ENCODE data around the gene SLC11A2.

DNA sequence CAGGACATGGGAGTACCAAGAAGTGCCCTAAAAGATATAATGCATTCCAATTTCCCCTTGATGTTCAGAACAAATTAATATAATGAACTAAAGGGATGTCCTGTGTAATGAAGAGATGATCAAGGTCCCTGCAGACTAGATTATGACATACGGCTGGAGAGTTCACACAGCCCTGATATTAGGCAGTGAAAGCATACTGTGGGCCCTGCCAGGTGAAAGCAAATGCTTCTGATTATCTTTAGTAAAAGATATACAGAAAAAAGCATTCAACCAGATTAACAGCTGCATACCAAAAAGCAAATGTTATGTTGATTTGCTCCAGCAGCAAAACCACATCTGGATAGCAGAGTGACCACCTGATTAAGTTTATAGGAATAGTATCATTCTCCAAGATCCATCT, 61.8 kb downstream of the SLC11A2 start:
- TF ChIP-seq, protein P1, sequence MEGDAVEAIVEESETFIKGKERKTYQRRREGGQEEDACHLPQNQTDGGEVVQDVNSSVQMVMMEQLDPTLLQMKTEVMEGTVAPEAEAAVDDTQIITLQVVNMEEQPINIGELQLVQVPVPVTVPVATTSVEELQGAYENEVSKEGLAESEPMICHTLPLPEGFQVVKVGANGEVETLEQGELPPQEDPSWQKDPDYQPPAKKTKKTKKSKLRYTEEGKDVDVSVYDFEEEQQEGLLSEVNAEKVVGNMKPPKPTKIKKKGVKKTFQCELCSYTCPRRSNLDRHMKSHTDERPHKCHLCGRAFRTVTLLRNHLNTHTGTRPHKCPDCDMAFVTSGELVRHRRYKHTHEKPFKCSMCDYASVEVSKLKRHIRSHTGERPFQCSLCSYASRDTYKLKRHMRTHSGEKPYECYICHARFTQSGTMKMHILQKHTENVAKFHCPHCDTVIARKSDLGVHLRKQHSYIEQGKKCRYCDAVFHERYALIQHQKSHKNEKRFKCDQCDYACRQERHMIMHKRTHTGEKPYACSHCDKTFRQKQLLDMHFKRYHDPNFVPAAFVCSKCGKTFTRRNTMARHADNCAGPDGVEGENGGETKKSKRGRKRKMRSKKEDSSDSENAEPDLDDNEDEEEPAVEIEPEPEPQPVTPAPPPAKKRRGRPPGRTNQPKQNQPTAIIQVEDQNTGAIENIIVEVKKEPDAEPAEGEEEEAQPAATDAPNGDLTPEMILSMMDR (IDR thresholded peaks at IDR 0.05; ENCODE audit: insufficient read depth, low read depth, low read length), result no peak
- no peak for TF ChIP-seq EZH2 (IDR thresholded peaks at IDR 0.05; ENCODE audit: insufficient read depth, low read length)

Measured in astrocyte (in vitro differentiated cells and primary cell).